COLO668 (cell line): ENCODE measurements around the gene SERPINB8.

Source experiments
- DNase-seq: peaks from one replicate; lab custom pipeline; 2025; ENCODE audit not compliant: unreplicated experiment; lab: John Stamatoyannopoulos, UW

Gene SERPINB8

DNA sequence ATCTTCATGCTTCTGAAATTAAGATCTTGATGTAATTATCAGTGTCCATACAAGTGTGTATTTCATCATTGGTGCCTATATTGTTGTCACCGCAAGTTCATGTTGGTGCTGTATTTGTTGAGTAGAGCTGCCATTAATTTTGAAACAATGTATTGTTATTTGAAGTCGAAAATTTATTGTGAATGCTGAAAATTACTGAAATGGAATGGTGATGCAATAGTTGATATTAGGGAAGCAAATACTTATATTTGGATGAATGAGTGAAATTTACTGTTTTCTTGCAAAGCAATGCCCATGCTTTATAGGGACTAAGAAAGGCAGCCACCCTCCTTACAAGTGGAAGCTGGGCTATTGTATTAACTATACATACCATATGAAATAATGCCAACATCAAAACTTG is 41.6 kb downstream of the SERPINB8 start:
- DNase-seq, result no peak

DNA sequence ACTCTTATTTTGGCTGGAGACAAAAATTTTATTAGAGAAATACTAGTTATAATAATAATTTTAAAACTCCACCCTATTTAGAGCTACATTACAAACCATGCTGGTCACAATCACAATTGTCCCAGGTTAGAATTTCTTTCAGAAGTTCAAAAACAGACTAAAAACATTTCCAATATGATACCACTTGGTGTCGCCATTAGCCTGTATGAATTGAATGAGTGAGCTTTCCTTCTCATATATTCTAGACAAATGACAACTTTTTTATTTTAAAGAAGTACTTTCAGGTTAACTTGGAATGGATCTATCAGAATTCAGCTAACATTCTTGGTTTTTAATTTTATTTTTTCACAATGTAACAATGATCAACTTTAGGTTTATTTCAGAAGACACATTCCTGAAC is 48.0 kb downstream of the SERPINB8 start:
- no peak for DNase-seq

DNA sequence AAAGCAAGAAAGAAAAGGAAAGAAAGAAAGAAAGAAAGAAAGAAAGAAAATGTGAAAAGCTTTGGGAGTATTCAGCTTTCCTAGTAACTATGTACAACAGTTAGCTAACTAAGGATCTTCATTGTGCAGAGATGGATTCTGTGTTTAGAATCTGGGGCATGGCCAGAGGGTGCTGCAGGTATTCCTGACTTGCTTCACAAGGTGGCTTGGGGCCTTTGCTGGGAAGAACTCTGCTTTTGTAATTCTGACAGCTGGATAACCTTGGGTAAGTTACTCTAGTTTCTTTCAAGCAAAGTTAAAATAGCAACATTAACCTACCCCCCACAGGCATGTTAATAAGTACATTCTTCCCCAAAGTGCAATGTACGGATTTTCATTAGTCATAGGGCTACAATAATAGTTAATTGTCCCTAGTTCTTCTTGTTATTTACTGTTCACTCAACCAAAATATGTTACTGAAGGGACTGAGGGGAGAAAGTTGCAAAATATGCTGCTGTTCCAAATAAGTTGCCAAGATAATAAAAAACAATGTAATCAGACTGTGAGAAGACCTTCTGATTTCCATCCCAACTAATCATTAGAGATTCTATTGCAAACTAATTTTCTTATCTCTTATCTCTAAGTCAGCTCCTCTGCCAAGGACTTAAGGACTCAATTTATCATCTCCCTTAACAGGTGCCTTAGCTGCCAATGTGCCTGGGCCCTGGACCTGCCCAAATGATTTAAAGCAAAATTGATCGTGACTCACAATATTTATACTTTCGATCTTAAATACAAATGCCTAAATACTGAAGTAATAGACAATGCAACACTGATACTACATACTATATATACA is 50.3 kb downstream of the SERPINB8 start:
- no peak for DNase-seq

DNA sequence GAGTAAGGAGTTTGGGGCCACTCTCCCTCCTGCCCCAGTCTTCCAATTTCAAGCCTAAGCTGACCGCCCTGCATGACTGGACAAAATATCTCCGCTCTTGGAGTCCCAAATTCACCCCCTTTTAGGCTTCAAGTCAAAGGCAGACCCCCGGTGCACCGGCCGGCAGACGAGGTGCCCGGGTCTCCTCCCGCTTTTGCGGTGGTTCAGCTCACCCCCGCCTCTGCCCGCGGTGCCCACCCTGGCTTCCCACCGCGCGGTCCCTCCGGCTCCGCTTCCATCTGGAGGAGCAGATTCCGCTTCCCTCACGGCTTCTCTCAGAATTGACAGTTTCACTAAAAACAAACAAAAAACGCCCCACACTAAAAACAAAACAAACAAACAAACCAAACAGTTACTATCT is 56.5 kb downstream of the SERPINB8 start:
- no peak for DNase-seq

DNA sequence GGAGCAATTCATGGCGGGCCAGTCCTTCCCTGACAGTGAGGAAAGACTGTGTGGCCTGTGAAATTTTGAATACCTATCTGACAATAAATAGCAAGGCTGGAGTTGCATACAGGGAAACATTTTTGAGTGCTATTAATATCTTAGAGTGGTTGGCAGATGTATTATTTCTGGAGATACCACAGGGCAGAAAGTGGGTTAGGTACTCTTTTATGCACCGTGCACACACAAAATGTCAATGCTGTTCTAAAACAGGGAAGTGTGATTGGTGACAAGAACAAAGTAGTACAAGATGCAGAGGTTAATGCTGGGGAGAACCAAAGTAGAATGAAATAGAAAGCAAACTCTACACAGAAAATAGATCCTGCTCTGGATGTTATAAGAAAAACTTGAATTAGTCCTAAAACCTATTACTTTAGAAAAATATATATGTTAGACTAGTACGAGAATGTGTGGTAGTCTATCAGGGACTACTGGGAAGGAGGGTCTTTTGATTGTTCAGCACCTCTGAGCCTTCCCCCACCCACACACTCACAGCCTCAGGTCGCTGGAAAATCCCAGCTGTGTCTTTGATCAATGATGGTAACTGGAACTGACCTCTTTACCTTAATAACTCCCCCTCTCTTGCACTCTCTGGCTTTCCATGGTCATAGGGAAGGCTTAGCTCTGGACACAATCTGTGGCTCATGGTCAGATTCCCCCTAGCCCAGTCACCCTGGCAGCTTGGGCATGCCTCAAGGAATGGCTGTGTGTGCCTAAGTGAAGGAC is 58.2 kb downstream of the SERPINB8 start:
- DNase-seq, result no peak

DNA sequence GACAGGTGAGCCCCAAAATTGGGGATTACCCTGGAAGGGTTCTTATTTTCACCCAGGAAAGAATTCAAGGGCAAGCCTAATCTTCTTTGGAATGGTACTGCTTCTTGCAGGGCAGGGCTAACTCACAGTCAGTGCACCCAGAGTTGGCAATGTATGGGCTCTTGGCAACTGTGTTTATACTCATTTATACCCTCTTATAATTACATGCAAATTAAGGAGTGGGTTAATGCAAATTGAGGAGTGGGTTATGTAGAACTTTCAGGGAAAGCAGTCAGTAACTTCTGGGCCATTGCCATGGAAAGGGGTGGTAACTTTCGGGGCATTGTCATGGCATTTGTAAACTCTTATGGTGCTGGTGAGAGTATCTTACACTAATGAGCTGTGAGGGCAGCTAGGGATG is 59.2 kb downstream of the SERPINB8 start:
- DNase-seq, result no peak

DNA sequence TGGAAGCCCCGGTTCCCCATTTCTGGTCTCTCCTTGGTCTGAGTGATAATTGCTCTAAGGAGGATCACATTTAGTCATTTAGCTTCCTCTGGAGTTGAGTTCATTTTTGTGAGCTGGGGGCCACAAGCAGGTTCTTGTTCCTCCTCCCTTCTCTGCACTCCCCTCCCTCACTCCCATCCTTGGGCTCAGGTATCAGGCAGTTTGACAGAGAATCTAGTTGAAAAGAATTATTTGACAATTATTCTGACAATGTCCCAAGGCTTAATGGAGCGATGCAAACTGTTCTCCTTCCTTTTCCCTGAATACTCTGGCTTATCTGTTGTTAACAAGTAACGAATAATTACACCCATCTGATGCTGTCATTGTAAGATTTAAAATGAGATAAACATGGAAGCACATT is 61.5 kb downstream of the SERPINB8 start:
- no peak for DNase-seq

DNA sequence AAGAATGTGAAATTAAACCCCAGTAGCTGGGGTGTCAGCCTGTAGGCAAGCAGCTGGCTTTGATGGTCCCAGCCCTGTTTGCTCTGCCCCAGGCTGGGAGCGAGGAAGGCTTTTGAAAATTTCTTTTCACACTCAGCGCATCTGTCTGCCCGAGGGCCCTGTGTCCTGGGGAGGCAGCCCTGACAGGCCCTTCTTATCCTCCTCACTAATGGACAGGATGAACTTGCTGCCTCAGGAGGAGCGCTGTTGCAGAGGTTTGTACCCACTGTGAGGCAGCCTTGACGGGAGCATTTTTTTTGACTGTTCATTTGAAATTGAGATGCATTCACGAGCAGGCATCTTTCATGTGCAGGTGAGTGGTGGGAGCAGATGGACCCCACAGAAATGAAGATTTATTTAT is 62.4 kb downstream of the SERPINB8 start:
- no peak for DNase-seq

DNA sequence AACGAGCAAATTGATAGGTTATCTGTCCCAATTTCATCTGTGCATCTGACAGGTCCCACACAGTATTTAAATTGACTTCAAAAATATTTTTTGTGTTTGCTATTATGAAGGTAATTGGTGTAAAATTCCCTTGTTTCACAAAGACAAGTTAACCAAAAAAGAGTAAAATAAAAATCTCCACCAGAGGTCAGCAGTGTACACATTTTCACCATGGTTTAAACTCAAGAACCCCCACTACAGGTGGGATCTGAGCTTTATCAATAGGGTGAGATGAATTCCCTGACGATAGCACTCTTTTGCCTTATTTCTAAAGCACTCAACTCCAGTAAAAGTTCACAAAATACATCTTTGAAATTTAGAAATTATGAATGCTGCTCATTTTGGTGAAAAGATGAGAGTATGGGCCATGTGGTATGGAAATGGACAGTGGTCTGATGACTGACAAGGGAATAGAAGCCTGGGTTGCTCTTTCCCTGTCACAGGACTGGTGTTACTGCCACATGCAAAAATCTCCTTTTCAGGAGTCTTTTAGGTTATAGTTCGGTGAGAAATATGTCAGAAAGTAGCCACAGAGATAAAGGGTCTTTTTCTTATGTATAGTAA is 68.0 kb downstream of the SERPINB8 start:
- DNase-seq, result no peak
